ENCODE data around the gene TMEM94.
"Not testable (repeated sequence)": the region's sequence is repeated elsewhere in the genome, so short reads cannot be mapped to it uniquely, and the experiment has no call there.

Gene TMEM94

GRCh38 chr17:75512926-75513640 lies 56.6 kb downstream of the TMEM94 start:
- DNase-seq = no peak

GRCh38 chr17:75513641-75514000 lies 57.2 kb downstream of the TMEM94 start:
- no peak for DNase-seq

- DNase-seq = no peak
Observed at GRCh38 chr17:75514299-75514918, 58.0 kb downstream of the TMEM94 start.

- DNase-seq = no peak
Observed at GRCh38 chr17:75514919-75515495, 58.6 kb downstream of the TMEM94 start.

- peak; percentile 90 to 95 for DNase-seq
Observed at GRCh38 chr17:75515496-75516254, 59.2 kb downstream of the TMEM94 start, which contains the start of gene CASKIN2. TSS of gene CASKIN2 (minus strand) at chr17:75515537. CDS start at chr17:75513804, 1,733 bp downstream.

GRCh38 chr17:75516255-75516618 lies 59.8 kb downstream of the TMEM94 start, which contains the start of gene TSEN54:
TSS of gene TSEN54 (plus strand) at chr17:75516528. CDS start at chr17:75516561, 33 bp downstream.
- peak; percentile 85 to 93 for DNase-seq

GRCh38 chr17:75516619-75517296 lies 60.3 kb downstream of the TMEM94 start:
- DNase-seq = no peak

- no peak for DNase-seq
Observed at GRCh38 chr17:75517297-75517865, 60.9 kb downstream of the TMEM94 start.

GRCh38 chr17:75518201-75518600 lies 61.8 kb downstream of the TMEM94 start:
- DNase-seq = no peak

GRCh38 chr17:75518983-75519537 lies 62.6 kb downstream of the TMEM94 start:
- DNase-seq = no peak

GRCh38 chr17:75520413-75520812 lies 64.0 kb downstream of the TMEM94 start:
- DNase-seq = not testable (repeated sequence)

GRCh38 chr17:75521290-75521689 lies 64.9 kb downstream of the TMEM94 start:
- no peak for DNase-seq

- DNase-seq = no peak
Observed at GRCh38 chr17:75521951-75522727, 65.7 kb downstream of the TMEM94 start.

GRCh38 chr17:75523647-75524046 lies 67.2 kb downstream of the TMEM94 start:
- DNase-seq = no peak

GRCh38 chr17:75524269-75524969 lies 68.0 kb downstream of the TMEM94 start:
- no peak for DNase-seq

GRCh38 chr17:75524970-75525805 lies 68.8 kb downstream of the TMEM94 start, which contains the start of gene LLGL2:
TSS of gene LLGL2 (plus strand) at chr17:75525697. CDS start at chr17:75543427, 17,730 bp downstream.
- DNase-seq = peak; percentile 92 to 97

GRCh38 chr17:75525806-75526554 lies 69.5 kb downstream of the TMEM94 start:
- DNase-seq = no peak

- no peak for DNase-seq
Observed at GRCh38 chr17:75526555-75527270, 70.3 kb downstream of the TMEM94 start.

Measured in NCI-H1930 (cell line).